ENCODE measurements around the gene KLRC3.
"Not testable (repeated sequence)": the region's sequence is repeated elsewhere in the genome, so short reads cannot be mapped to it uniquely, and the experiment has no call there.

DNA sequence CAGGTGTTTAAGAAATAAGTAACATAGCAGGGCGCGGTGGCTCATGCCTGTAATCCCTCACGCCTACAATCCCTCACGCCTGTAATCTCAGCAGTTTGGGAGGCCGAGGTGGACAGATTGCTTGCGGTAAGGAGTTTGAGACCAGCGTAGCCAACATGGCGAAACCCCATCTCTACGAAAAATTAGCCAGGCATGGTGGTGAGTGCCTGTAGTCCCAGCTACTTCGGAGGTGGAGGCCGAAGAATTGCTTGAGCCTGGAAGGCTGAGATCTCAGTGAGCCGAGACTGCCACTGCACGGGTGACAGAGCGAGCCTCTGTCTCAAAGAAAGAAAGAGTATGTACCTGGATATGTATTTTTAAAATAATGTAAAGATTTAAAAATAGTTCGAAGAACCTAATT is 24.2 kb downstream of the KLRC3 start:
- TF ChIP-seq, protein P1, sequence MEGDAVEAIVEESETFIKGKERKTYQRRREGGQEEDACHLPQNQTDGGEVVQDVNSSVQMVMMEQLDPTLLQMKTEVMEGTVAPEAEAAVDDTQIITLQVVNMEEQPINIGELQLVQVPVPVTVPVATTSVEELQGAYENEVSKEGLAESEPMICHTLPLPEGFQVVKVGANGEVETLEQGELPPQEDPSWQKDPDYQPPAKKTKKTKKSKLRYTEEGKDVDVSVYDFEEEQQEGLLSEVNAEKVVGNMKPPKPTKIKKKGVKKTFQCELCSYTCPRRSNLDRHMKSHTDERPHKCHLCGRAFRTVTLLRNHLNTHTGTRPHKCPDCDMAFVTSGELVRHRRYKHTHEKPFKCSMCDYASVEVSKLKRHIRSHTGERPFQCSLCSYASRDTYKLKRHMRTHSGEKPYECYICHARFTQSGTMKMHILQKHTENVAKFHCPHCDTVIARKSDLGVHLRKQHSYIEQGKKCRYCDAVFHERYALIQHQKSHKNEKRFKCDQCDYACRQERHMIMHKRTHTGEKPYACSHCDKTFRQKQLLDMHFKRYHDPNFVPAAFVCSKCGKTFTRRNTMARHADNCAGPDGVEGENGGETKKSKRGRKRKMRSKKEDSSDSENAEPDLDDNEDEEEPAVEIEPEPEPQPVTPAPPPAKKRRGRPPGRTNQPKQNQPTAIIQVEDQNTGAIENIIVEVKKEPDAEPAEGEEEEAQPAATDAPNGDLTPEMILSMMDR (IDR thresholded peaks at IDR 0.05; ENCODE audit: low read length) = not testable (repeated sequence)
- TF ChIP-seq EZH2phosphoT487 (IDR thresholded peaks at IDR 0.05; ENCODE audit: low read length); EZH2 (optimal IDR thresholded peaks at IDR 0.05; ENCODE audit: low read depth, low read length): not testable (repeated sequence)
